Fibroblast of skin of right quadriceps (primary cell): ENCODE data around the gene NQO2.

Source experiments
- DNase-seq: peaks from one replicate; pipeline ENCODE4 v3.0.0-alpha.2; 2013

Gene NQO2, protein sequence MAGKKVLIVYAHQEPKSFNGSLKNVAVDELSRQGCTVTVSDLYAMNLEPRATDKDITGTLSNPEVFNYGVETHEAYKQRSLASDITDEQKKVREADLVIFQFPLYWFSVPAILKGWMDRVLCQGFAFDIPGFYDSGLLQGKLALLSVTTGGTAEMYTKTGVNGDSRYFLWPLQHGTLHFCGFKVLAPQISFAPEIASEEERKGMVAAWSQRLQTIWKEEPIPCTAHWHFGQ

GRCh38 chr6:2999618-3000557 lies at the start of gene NQO2:
TSS of gene NQO2 (plus strand) at chr6:2999894. CDS start at chr6:3006553, 6,659 bp downstream.
- DNase-seq, result peak; percentile 83

- DNase-seq, result no peak
Measured at GRCh38 chr6:2950713-2951112, 49.0 kb upstream of the NQO2 start.

DNA sequence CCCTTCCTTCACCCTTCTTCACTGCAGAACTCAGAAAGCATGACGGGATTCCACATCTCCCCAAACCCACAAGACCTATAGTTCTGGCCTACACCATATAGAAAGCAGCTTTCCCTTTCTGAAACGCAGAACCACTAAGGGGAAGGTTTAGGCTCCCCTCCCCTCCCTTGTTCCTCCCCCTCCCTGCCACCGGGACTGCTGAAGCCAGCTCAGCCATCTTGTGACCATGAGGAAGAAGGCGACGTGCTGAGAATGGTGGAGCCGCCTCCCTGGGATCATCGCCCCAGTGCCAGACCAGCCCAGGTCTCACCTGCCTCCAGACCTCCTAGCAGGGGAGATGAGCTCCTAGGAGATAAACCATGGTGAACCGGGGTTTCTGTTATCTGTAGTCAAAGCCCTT lies 48.0 kb upstream of the NQO2 start:
- DNase-seq, result no peak

DNA sequence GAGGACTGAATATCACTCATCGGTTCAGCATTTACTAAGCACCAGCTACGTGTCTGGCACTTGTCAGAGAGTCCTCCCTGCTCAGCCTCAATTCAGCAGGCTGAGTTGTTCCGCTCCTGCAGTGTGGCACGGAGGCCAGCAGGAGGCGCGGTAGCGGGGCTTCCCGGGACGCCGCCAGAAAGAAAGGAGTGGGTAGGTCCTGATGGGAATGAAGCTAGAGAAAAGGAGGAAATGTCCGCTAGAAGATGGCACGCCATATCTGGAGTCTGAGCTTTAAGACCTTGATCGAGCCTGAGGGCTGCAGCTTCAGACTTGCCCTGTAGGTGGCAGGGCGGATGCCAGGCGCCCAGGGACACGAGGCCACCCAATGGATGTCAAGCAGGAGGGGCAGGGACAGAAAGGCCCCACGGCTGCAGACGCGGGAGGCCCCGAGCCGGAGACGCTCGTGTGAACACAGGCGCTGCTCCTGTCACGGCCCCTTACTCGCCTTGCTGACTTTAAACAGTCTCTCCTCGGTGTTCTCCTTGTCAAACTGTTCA lies 47.1 kb upstream of the NQO2 start:
- DNase-seq, result peak; percentile 93

DNA sequence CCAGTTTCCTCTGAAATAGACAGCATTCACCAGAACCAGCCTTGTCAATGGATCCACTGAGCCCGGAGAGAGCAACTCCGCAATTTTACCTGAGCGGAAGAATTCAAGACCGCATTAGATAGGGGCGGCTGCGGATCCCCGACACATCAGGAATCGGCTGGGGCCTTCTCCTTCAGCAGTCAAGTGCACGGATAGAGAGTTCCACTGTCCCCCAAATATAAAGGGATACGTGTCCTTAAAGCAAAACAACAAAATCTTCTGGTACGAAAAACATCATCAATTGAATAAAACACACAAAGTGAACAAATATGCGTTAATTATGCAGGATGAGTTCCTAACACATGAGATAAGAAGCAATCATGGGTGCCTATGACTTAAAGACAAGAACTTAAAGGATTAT lies 46.6 kb upstream of the NQO2 start:
- no peak for DNase-seq

DNA sequence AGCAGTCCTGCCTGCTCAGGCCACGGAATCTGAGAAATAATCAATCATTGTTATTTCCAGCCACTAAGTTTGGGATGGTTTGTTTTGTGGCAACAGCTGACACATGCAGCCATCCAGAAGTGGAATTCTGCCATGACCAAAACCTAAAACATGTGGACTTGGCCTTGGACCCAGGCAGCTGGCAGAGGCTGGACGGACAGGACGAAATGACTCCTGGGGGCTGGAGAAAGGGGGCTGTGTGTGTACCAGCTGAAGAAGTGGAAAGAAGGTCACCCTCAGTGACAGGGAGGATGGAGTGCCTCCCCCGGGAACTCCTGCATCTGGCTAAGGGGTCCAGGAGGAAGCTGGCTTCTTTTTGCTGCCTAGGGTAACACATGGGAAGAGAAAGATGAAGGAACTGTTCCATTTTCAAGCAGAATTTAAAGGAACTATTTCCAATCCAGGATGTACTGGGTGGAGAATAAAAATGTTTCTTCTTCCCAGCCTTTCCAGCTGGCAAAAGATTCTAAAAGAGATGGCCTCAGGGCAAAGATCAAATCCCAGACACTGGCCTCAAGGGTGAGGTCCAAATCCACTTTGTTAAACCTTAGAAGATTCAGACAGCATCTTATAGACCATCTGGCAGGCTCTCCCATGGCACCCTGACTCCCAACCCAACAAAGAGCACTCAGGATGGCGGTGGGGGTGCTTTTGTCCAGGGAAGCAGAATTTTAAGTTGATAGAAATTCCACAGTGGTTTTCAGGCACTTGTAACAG lies 42.6 kb upstream of the NQO2 start:
- no peak for DNase-seq

DNA sequence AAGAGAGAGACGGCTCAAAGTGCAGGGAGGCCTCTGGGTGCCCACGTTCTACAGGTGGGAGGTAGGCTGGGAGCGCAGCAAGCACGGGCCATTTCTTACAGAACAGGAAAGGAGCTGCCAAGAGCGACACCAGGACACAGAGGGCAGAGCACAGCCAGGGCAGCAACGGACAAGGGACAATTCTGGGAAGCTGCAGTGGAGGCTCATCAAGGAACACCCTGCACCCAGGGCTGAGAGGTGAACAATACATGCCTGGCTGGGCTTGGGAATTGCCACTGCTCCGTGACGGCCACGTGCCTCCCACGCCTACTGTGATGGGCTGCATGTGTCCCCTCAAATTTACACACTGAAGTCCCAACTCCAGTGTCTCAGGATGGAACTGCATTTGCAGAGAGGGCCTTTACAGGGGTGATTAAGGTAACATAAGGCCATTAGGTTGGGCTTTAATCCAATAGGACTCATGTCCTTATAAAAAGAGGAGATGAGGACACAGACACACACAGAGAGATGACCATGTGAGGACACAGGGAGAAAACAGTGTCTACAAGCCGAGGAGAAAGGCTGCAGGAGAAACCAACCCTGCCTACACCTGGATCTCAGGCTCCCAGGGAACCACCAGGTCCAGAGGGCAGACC lies 41.9 kb upstream of the NQO2 start:
- DNase-seq, result no peak

- no peak for DNase-seq
Measured at GRCh38 chr6:2958331-2958711, 41.4 kb upstream of the NQO2 start.

- DNase-seq, result no peak
Measured at GRCh38 chr6:2958776-2959175, 40.9 kb upstream of the NQO2 start.

DNA sequence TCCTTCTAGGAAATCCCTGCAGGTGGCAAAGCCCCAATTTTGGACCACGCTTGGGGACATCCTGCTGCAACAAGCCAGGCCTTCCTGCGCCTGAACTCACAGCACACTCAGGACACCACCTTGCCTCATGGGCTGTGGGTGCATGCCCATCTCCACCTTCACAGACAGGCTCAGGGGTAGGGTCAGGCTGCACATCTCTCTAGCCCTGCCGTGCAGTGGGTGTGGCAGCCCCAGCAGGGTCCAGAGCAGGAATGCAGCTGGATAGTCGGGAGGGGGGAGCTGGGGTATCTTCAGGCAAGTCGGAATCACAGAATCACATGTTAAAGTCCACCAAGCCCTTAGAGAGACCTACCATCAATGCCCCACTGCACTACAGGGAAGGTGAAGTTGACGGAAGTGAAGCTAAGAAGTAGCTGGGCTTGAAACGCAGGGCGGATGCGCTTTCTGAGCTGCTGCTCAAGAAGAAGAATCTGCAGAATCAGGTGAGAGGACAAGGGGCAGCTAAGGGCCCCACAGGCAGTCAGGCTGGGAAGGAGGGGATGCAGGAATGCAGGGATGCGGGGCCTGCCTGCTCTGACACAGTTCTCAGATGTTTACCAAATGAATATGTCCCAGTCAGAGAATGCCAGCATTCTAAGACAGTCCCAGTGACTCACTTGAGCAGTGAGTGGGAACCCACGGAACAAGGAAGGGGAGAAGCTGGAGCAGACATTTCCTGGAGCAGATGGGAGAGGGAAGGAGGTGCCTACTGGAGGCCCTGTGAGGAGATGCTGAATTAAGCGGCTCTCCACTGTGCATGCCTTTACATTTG lies 39.6 kb upstream of the NQO2 start:
- DNase-seq, result peak; percentile 87

DNA sequence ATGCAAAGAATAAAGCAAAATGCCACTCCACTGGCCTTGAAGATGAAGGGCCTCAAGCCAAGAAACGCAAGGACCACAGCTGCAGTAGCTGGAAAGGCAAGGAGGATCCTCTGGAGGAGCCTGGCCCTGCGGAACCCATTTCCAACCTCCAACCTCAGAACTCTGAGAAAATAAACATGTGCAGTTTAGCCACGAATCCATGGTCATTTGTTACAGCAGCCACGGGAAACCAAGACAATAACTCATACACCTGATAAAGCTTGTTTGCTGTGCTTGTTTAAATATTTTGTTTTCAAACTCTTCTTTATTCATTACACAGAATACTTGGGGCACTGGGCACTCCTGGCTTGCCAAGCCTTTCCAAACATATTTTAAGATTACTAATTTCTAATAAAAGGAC lies 38.8 kb upstream of the NQO2 start:
- no peak for DNase-seq

- DNase-seq, result no peak
Measured at GRCh38 chr6:2961506-2961905, 38.2 kb upstream of the NQO2 start.

- no peak for DNase-seq
Measured at GRCh38 chr6:2962004-2962403, 37.7 kb upstream of the NQO2 start.

DNA sequence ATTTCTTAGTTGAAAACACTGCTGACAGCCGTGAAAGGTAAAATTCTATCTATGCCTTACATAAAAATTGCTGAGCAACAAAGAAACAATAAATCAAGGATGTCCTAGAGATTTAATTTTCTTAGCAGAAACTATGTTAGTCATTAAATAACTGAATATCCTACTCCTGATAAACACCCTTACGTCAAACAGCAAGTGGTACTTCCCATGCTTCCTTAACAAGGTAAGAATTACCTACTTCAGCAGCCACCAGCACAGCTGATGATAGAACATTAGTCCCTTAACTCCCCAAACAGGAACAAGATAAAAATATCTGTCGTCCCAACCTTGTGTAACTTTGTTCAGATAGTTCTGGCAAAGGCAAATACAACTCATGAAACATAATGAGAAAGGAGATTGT lies 37.1 kb upstream of the NQO2 start:
- no peak for DNase-seq

- no peak for DNase-seq
Measured at GRCh38 chr6:2963756-2964155, 35.9 kb upstream of the NQO2 start.

DNA sequence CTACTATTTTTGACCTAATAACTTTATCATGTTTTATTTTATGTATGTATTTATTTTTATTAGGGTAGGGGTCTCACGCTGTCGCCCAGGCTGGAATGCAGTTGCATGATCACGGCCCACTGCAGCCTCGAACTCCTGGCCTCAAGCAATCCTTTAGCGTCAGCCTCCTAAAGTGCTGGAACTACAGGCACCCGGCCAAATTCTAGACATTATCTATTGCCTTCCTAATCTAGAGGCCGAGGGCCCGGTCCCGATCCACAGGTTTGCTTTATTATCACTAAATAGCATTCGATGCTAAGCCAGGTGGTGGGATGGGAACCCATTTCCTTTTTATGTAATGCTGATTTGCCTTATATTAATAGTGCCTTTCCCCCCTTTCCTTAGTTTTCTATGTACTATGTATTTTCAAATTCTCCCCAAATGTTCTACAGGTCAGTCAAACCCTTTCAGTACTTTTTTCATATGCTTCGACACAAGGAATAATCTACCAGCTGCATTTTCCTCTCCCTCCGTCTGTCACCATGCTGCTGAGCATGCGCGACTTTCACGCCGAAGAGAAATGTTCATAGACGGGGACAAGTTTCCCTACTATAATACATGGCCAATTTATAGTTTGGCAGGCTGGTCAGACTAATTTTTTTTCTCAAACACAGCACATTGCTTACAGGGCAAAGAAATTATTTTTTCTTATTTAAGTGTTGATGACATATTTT lies 34.7 kb upstream of the NQO2 start:
- DNase-seq, result no peak

GRCh38 chr6:2966347-2966746 lies 33.3 kb upstream of the NQO2 start:
- no peak for DNase-seq

DNA sequence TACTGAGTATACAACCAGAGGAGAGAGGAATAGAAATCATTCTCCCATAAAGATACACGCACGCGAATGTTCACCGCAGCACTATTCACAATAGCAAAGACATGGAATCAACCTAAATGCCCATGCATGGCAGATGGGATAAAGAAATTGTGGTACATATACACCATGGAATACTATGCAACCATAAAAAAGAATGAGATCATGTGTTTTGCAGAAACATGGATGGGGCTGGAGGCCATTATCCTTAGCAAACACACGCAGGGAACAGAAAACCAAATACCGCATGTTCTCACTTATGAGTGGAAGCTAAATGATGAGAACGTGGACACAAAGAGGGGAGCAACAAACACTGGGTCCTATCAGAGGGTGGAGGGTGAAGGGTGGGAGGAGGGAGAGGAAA lies 31.8 kb upstream of the NQO2 start:
- no peak for DNase-seq

DNA sequence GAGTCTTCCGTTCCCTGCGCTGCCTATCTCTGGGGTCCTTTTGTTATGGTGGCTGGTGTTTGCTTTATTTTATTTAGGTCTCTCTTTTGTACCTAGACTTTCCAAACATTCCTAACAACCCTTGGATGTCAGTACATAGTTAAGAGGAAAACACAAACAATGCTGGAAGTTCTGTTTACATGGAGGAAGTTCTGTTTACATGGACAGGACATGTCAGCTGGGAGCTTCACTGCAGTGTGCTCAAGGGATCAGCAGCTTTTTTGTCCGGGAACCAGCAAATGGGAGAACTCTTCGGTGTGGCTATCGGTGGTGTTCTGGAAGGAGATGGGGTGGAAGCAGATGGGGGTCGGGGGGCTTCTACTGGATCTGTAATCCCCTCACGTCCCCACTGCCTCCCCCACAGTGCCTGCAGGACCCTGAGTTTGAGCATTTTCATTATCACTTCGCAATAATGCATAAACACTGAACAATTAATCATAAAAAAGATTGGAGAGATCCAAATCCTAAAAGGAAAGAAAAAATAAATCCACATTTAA lies 31.0 kb upstream of the NQO2 start:
- no peak for DNase-seq

DNA sequence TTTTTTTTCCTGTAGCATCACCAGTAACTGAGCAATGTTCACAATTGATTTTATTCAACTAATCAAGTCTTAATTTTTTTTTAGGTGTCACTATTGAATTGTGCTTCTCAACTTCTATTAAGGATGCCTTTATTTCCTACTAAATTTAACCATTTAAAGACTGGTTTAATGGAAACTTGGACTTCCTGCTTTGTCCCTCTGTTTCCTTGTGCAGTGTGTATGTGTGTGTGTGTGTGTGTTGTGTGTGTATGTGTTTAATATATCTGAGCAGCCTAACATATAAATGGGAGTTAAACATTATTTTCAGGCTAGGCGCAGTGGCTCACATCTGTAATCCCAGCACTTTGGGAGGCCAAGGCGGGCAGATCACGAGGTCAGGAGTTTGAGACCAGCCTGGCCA lies 30.1 kb upstream of the NQO2 start:
- DNase-seq, result no peak
